Neural cell (in vitro differentiated cells): ENCODE measurements around the gene RC3H2.

Source experiments
- CTCF ChIP-seq: fragments of 450-650 bp; IDR thresholded peaks from 2 replicates; pipeline ENCODE4 v1.5.1; 2014; ENCODE audit warnings: antibody characterized with exemption, mild to moderate bottlenecking, moderate library complexity; ENCODE audit not compliant: poor library complexity, severe bottlenecking
- MXI1 ChIP-seq: fragments of 450-650 bp; conservative IDR thresholded peaks from 2 replicates; pipeline ENCODE4 v1.6.1; 2014; ENCODE audit warnings: antibody characterized with exemption, mild to moderate bottlenecking; ENCODE audit not compliant: poor library complexity, severe bottlenecking
- POLR2AphosphoS5 ChIP-seq: IDR thresholded peaks from 2 replicates; pipeline ENCODE4 v1.6.1; 2012
- RAD21 ChIP-seq: fragments of 450-650 bp; conservative IDR thresholded peaks from 2 replicates; pipeline ENCODE4 v1.6.1; 2014; ENCODE audit warnings: antibody characterized with exemption, mild to moderate bottlenecking, moderate library complexity

DNA sequence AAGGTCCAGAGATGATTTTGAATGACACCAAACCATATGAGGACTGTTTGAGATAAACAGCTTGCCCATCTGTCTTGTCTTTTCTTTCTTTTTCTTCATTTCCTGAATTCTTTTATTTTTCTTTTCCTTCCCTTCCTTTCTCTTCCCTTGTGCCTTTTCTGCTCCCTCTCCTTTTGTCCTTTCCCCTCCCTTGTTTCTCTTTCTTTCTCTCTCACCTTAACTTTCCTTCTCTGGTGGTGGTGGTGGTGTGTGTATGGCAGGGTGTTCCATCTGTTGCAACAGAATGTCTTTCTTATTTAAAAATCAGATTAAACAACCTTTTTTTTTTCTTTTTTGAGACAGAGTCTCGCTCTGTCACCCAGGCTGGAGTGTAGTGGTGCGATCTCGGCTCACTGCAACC lies 73.0 kb downstream of the RC3H2 start:
- TF ChIP-seq CTCF (no peak), POLR2AphosphoS5 (no peak), RAD21 (no peak), MXI1 (no peak)
